Suprapubic skin (tissue), 3 donors: ENCODE data around the gene GALNT12.

Source experiments
- CTCF ChIP-seq, 2 donors: fragments of 200-600 bp in 1 of 2; fragments of 450-650 bp in 1 of 2; sonication (generic) in 1 of 2; IDR thresholded peaks; one replicate each; pipeline ENCODE4 v1.5.1; 2016 to 2019; ENCODE audit warnings: antibody characterized with exemption in 2 of 2, mild to moderate bottlenecking in 1 of 2, moderate library complexity in 1 of 2
- POLR2A ChIP-seq, 2 donors: fragments of 450-650 bp; IDR thresholded peaks; one replicate each; pipeline ENCODE4 v1.6.1; 2017; ENCODE audit warnings: antibody characterized with exemption in 2 of 2, mild to moderate bottlenecking in 2 of 2, moderate library complexity in 2 of 2

- no peak for TF ChIP-seq POLR2A (IDR thresholded peaks at IDR 0.05)
- TF ChIP-seq CTCF (IDR thresholded peaks at IDR 0.05) = no peak
Measured at GRCh38 chr9:98852961-98853360, 45.5 kb downstream of the GALNT12 start.
